ENCODE results near the gene EVX1. TPM values are rescaled to one million over a fixed set of nuclear protein-coding genes. Genes with fewer than 3 reads are reported as not detected.

Gene EVX1
- polyA plus RNA-seq, 1 donor (not counting 4 experiments of a cell fraction or from before 2014, with no cell fraction given): not detected

DNA sequence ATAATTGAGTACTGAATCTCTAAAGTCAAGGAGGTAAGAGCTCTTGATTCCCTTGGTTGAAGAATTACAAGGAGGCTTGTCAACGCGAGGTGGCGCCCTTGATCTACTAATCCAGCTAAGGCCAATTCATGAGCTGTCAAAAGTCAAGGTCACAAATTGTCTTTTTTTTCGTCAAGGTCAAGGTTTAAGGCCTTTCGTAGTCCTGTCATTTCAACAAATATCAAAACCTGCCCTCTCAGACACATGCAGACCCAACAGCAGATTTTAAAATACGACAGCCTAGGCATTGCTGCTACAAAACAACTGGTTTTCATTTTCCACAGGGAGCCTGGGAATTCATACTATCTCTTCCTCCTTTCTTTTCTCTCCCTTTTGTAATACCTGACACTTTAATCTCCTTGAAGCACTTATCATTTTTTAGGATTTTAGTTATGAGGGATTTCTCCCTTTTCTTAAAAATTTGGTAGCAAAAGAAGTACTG, 46.3 kb upstream of the EVX1 start:
- no peak overlapping the region for H3K4me3 ChIP-seq (ENCODE audit: control insufficient read depth in 2 of 3, extremely low read depth in 1 of 3, insufficient read depth in 2 of 3, low read depth in 1 of 3, low read length in 3 of 3)

GRCh38 chr7:27197137-27198042, 45.2 kb upstream of the EVX1 start:
- TF ChIP-seq EZH2 (IDR thresholded peaks at IDR 0.05; ENCODE audit: low read length): peak; percentile 83
- TF ChIP-seq, protein P1, sequence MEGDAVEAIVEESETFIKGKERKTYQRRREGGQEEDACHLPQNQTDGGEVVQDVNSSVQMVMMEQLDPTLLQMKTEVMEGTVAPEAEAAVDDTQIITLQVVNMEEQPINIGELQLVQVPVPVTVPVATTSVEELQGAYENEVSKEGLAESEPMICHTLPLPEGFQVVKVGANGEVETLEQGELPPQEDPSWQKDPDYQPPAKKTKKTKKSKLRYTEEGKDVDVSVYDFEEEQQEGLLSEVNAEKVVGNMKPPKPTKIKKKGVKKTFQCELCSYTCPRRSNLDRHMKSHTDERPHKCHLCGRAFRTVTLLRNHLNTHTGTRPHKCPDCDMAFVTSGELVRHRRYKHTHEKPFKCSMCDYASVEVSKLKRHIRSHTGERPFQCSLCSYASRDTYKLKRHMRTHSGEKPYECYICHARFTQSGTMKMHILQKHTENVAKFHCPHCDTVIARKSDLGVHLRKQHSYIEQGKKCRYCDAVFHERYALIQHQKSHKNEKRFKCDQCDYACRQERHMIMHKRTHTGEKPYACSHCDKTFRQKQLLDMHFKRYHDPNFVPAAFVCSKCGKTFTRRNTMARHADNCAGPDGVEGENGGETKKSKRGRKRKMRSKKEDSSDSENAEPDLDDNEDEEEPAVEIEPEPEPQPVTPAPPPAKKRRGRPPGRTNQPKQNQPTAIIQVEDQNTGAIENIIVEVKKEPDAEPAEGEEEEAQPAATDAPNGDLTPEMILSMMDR (optimal IDR thresholded peaks at IDR 0.05 in 1 of 3, IDR thresholded peaks at IDR 0.05 in 1 of 3, conservative IDR thresholded peaks at IDR 0.05 in 1 of 3; ENCODE audit: extremely low read depth in 1 of 3, insufficient read depth in 2 of 3, low read length in 3 of 3): no peak
- Histone ChIP-seq H4K20me1 (ENCODE audit: control insufficient read depth, extremely low read depth, insufficient read depth, low read length) (no peaks in the 10 kb centered on the region), H3K4me3 (ENCODE audit: control insufficient read depth in 2 of 3, extremely low read depth in 1 of 3, insufficient read depth in 2 of 3, low read depth in 1 of 3, low read length in 3 of 3) (no peak overlapping the region), H3K79me2 (ENCODE audit: control insufficient read depth, insufficient read depth, low read length) (no peaks in the 10 kb centered on the region), H3K27ac (ENCODE audit: control insufficient read depth, insufficient read depth, low read length) (no peak overlapping the region), H3K9me1 (ENCODE audit: control insufficient read depth, extremely low read depth, insufficient read depth, low read length) (no peaks in the 10 kb centered on the region), H2AFZ (ENCODE audit: control insufficient read depth, low read length) (no peak overlapping the region), H3K27me3 (ENCODE audit: control insufficient read depth, extremely low read depth, insufficient read depth, low read length) (peaks cover 84% of the 10 kb centered on the region), H3K36me3 (ENCODE audit: control insufficient read depth in 2 of 2, extremely low read depth in 1 of 2, insufficient read depth in 2 of 2, low read length in 2 of 2) (no peaks in the 10 kb centered on the region), H3K4me1 (ENCODE audit: control insufficient read depth, extremely low read depth, insufficient read depth, low read length) (peaks cover 9% of the 10 kb centered on the region), H3K9ac (ENCODE audit: control insufficient read depth, extremely low read depth, insufficient read depth, low read length) (no peak overlapping the region), H3K9me3 (ENCODE audit: control insufficient read depth, low read depth, low read length) (no peaks in the 10 kb centered on the region), H3K4me2 (ENCODE audit: control insufficient read depth, extremely low read depth, insufficient read depth, low read depth, low read length) (no peak overlapping the region)
- no peak for FAIRE-seq
- no peak for DNase-seq (ENCODE audit: low read depth, low spot score)
- dilution Hi-C loops (cut with MboI; ENCODE audit: extremely low pct_ligation_motif_present, low sequenced_read_pairs): no loop called here

More for the DNA sequence above, 46.3 kb upstream of the EVX1 start:
- Histone ChIP-seq H3K27ac (ENCODE audit: control insufficient read depth, insufficient read depth, low read length) (no peak overlapping the region), H4K20me1 (ENCODE audit: control insufficient read depth, extremely low read depth, insufficient read depth, low read length) (no peaks in the 10 kb centered on the region), H3K4me2 (ENCODE audit: control insufficient read depth, extremely low read depth, insufficient read depth, low read depth, low read length) (peak overlapping the region; percentile 41), H3K9me3 (ENCODE audit: control insufficient read depth, low read depth, low read length) (no peaks in the 10 kb centered on the region), H3K9me1 (ENCODE audit: control insufficient read depth, extremely low read depth, insufficient read depth, low read length) (no peaks in the 10 kb centered on the region), H3K36me3 (ENCODE audit: control insufficient read depth in 2 of 2, extremely low read depth in 1 of 2, insufficient read depth in 2 of 2, low read length in 2 of 2) (no peaks in the 10 kb centered on the region), H3K4me1 (ENCODE audit: control insufficient read depth, extremely low read depth, insufficient read depth, low read length) (peaks cover 9% of the 10 kb centered on the region), H3K79me2 (ENCODE audit: control insufficient read depth, insufficient read depth, low read length) (no peaks in the 10 kb centered on the region), H3K27me3 (ENCODE audit: control insufficient read depth, extremely low read depth, insufficient read depth, low read length) (peaks cover 84% of the 10 kb centered on the region), H3K9ac (ENCODE audit: control insufficient read depth, extremely low read depth, insufficient read depth, low read length) (no peak overlapping the region), H2AFZ (ENCODE audit: control insufficient read depth, low read length) (no peak overlapping the region)
- peak; percentile 57 for DNase-seq (ENCODE audit: low read depth, low spot score)
- FAIRE-seq: peak; percentile 93
- peak; percentile 7 for TF ChIP-seq EZH2 (IDR thresholded peaks at IDR 0.05; ENCODE audit: low read length)
- TF ChIP-seq, protein P1 (optimal IDR thresholded peaks at IDR 0.05 in 1 of 3, IDR thresholded peaks at IDR 0.05 in 1 of 3, conservative IDR thresholded peaks at IDR 0.05 in 1 of 3; ENCODE audit: extremely low read depth in 1 of 3, insufficient read depth in 2 of 3, low read length in 3 of 3): peak; percentile 62 to 90 (median 71)
- dilution Hi-C loops (cut with MboI; ENCODE audit: extremely low pct_ligation_motif_present, low sequenced_read_pairs): no loop called here

All from keratinocyte (primary cell).